HG02938 (cell line): ENCODE measurements around the gene FGD3.
"Not testable (repeated sequence)": the region's sequence is repeated elsewhere in the genome, so short reads cannot be mapped to it uniquely, and the experiment has no call there.

Experiments used
- ATAC-seq: cut with Tn5 transposase; IDR thresholded peaks from one replicate; pipeline ENCODE4 v1.9.1; 2021; ENCODE audit warnings: mild to moderate bottlenecking, moderate library complexity; ENCODE audit not compliant: unreplicated experiment

Gene FGD3

GRCh38 chr9:93008457-93008856 lies 61.1 kb downstream of the FGD3 start:
- ATAC-seq: no peak

DNA sequence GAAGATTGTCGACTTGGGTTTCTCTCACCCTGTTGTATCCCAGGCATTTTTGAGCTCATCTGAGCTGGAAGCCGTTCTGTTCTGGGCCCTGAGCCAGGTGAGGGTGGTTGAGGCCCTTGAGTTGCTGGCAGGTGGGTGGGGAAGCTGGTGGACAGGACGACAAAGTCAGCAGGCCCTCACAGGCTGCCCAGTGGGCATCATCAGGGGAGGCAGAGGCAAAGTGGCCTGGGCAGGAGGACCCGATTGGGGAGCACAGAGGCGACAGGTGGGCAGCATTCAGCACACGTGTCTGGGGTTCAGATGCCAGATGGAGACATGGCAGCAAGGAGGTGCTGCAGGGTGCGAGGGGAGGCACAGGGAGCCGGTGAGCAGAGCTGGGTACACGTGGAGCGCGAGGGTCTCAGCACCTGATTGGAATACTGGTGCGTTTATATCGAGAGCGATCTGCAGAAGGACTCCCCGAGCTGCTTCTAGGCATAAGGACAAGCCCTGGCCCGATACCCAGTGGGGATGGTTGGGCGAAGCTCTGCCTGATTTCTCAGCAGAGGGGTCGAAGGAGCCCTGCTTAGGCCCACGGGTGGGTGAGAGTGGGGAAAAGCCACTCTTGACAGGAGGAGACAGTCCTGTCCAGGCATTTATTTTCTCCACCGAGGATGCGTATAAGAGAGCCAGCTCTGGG lies 62.2 kb downstream of the FGD3 start:
- no peak for ATAC-seq

DNA sequence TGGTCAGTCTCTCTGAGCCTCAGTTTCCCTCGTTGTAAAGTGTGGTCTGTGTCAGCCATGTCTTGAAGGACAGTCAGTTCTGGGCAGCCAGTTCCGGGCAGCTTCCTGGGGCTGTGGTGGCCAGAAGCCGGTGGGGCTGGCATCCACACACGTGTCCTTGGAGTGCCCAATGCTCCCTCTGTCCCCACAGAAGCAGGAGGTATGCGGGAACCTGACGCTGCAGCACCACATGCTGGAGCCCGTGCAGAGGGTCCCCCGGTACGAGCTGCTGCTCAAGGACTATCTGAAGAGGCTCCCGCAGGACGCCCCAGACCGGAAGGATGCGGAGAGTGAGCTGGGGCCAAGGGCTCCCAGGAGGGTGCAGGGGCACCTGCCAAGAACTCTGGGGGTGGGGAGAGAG lies 62.7 kb downstream of the FGD3 start:
- ATAC-seq: no peak

GRCh38 chr9:93010704-93011103 lies 63.4 kb downstream of the FGD3 start:
- ATAC-seq: no peak

DNA sequence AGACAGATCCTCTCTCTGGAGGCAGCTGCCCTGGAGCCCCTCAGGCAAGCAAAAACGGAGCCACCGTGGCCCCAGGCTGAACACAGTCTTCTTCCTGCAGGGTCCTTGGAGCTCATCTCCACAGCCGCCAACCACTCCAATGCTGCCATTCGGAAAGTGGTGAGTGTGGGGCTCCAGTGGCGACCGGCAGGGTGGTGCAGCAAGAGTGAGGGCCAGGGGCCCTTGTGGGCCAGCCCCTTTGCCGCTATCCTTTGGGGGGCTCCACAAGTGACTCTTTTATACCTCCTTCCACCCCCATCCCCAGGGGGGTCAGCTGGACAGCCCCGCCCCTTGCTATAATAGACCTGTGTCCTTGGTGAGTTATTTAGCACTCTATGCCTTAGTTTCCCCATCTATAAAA lies 63.8 kb downstream of the FGD3 start:
- ATAC-seq: no peak

DNA sequence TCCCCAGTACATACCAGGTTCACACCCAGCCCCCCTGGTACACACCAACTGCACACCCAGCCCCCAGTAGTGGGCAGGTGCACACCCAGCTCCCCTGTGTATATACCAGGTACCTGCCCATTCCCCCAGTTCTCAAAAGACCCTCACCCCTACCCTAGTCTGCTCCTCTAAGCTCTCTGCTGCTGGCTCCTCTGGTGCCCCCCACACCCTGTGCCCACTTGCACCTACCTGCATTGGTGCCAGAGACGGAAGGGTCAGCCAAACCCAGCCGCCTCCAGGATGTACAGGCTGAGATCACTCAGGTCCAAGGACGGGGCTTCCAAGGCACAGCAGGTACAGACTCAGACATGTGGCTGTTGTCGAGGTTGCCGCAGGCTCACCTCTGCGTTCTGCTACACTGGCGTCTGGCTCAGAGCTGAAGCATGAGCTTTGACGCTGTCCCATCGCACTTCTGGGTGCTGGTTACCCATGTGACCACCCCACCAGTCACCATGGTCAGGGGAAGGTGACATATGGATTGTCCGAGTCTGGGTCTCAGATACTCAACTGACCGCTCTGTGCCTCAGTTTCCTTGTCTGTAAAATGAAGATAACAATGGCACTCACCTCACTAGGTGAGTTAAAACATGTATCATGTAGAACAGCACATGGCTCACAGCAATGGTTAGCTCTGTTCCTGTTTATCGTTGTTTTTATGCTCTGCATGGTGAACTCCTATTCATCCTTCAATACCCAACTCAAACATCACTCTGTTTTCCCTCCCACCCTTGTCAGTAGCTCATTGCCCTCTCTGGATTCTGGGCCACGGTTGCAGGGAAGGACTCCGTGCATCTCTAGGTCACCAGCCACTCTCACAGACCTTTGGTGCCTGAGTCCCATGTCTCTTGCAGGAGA lies 65.9 kb downstream of the FGD3 start:
- ATAC-seq: no peak

DNA sequence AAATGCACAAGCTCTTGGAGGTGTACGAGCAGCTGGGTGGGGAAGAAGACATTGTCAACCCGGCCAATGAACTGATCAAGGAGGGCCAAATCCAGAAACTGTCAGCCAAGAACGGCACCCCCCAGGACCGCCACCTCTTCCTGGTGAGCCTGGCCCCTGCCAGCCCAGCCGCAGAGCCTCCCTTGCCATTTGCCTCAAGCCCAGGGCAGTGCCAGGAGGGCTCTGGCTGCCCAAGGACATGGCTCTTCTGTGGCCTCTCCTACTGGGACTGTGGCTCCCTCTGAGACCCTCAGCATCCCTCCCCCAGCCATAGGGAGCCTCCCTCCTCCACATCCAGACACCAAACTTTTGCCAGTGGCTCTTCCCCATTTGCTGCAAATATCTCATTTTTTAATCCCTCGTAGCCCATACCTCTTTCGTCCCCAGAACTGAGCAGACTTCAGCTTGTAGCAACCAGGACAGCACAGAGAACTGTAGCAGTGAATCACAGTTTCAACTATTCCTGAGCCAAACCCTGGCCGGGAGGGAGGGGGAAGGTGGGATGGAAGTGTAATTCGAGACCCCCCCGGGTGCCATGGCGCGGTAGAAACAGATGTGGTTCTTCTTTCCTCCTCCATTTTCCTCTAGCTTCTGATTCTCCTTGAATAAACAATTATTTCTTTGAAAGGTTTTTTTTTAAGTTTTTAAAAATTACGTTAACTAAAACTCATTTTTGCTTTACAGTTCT lies 66.7 kb downstream of the FGD3 start:
- no peak for ATAC-seq

DNA sequence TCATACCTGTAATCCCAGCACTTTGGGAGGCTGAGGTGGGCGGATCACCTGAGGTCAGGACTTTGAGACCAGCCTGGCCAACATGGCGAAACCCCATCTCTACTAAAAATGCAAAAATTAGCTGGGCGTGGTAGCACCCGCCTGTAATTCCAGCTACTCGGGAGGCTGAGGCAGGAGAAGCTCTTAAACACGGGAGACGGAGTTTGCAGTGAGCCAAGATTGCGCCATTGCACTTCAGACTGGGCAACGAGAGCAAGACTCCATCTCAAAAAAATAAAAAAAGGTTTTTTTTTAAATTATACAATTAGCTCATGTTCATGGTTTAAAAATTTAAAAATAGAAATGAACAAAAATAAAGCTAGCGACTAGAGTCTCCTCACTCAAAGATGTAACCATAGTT lies 67.9 kb downstream of the FGD3 start:
- not testable (repeated sequence) for ATAC-seq

DNA sequence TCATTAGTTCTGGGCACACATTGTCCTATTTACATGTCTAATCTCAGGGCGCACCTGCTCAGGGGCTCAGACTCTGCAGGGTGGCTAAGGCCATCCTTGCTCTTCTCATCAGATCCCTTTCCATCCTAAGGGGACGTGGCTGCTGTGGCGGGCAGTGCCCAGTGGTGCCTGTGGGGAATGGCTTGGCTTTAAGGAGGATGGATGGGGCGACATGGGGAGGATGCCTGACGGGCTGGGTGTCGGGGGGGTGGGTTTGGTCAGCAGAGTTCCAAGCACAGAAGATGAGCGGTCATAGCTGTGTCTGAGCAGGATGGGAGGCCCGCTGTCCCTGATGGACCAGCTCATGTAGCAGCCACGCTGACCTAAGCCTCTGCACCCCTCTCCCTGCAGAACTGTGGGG lies 70.3 kb downstream of the FGD3 start:
- no peak for ATAC-seq

GRCh38 chr9:93020151-93020550 lies 72.8 kb downstream of the FGD3 start:
- no peak for ATAC-seq

DNA sequence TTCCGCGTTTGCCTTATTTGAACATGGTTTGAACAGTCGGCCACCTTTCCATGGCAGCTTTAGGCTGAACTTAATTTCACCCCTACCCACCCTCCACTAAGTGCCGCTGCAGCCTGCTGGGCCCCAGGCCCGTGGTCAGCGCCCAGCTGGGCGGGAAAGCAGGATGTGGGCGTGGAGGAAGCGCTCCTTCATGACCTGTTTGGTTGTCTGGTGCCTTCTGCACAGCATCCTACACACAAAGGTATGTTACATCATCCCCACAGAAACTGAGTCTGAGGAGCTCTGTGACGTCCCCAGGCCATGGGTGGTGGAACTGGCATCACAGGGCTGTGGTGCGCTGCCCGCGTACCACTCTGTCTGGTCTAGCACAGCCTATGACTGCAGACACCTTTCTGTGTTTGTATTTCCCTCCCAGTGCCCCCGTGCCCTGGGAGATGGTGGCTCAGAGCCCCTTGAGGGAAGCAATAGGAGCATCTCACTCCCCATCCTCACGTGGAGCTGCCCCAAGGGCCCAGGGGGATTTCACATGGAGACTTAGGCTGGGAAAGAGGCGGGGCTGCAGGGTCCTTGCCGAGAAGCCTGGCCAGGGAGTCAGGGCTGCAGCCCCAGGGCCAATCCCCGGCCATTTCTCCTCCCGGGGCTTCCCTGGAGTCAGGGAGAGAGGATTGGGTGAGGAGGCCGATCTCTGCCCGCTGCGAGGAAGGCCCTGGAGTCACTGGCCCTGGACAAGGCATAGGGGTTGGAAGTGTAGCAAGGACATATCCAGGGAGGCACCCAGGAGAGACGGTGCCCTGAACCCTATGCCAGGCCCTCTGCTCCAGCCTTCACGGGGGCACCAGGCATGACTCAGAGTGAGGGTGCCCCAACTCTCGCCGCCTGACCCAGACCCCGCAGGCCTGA lies 73.7 kb downstream of the FGD3 start:
- ATAC-seq: no peak

GRCh38 chr9:93022066-93022465 lies 74.7 kb downstream of the FGD3 start:
- no peak for ATAC-seq

DNA sequence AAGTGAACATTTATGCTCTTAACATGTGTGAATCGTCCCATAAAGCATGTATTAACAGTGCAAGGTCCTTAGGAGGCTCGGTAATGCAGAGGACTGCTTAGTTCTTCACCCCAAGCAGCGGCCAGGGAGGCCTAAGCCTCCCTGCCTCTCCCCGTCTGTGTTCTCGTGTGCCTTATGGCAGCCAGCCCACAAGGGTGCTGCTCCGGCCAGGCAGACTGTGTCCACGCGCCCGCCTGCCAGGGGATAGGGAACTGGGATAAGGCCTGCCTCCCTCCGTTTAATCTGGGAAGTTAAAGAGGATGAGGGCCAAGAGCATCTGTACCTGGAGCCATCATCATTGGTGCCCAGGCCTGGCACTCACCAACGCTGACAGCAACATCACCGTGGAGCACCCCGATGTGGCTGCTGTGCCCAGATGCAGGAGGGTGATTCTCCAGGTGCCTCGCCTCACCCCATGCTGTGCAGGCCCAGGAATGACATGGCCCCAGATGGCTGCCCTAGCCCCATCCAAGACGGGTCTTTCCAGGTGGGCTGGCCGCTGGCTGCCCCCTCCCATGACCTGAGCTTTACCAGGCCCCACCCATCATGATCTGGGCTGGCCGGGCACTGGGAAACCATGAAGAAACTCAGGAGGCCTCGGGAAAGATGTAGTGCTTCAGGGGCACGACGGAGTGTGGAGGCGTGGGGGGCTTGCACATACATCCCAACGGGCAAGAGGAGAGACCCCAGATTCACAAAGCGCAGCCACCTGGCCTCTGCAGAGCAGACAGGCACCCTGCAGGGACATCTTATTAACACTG lies 75.6 kb downstream of the FGD3 start:
- ATAC-seq: no peak

DNA sequence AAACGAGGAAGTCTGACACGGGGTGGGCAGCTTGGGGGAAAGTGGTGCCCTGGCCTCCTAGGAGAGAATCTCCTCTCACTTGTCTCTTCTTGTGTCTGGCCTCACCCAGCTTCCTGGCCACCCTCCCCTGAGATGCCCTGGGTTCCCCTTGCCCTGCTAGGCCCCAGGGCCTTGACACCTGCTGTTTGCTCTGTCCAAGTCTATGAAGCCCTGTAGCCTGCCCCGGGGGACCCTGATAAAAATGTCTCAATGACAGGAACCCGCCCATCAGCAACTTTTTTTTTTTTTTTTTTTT lies 76.1 kb downstream of the FGD3 start:
- ATAC-seq: no peak

DNA sequence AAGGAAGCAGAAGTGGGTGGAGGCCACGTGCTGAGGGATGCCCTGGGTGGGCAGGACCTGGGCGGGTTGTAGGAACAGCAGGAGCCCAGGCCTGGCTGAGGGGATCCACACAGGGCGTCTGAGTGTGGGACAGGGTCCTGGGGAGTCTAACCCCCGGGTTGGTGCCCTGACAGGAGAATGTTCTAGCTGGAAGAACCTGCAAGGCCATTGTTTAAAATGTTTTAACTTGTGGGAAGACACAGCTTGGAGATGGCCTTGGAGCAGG lies 77.3 kb downstream of the FGD3 start:
- ATAC-seq: no peak

DNA sequence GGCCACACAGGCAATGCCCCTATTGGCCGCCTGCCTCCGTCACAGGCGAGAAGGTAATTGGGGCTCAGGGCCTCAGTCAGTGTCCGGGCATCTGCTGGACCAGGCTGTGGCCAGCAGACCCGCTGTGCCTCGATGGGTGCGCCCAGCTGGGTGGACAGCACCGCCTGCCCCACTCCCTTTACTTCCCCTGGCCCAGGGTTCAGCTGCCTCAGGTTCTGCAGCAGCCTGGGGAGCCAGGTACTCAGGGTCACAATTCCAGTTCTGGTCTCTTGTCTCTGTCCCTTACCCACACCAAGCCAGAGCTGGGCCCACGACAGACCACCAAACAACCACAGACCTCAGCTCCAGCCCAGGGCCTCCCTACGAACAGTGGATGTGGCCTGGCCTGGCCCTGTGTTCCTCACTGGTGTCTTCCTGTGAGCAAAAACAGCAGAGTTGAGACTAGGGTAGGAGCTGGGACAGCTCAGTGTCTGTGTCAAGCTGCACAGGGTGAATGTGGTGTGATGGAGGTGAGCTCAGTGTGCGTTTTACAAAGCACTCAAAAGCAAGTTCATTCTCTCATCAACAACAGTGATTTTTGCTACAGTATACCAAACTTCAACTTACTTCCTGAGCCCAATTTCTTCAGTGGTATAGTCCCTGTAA lies 77.8 kb downstream of the FGD3 start:
- ATAC-seq: no peak

DNA sequence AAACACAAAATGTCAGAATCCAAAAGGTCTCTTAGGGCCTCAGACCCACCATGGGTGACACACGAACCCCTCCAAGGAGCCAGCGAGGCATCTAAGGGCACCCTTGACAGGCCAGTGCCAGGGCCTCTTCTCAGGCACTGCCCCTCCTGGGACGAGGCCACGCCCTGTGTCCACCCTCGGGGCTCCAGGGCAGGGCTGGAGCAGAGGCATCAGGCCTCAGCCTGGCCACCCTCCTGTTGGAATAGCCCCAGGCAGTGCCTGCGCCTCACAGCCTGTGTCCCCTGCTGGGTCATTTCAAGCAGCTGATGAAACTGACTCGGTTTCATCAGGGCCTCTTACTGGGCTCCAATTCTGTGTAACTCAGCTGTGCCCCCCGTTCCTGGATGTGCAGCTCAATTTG lies 78.4 kb downstream of the FGD3 start:
- no peak for ATAC-seq

DNA sequence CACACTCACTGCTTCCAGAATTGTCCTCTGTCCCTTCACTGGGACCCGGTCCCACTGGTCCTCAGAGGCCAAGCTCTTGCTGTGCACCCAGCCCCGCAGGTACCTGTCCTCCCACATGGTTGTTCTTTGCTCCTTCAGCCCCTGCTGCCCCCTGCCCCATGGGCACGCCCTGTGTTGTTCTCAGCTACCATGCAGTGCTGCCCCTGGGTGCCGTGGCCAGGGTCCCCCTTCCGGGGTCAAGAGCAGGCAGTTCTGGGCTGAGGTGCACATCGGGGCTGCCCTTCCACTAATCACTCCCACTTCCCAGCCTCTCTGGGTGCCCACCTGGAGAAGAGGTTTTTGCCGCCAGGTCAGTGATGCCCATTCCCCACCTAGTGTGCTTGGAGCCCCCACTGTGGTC lies 79.3 kb downstream of the FGD3 start:
- no peak for ATAC-seq

DNA sequence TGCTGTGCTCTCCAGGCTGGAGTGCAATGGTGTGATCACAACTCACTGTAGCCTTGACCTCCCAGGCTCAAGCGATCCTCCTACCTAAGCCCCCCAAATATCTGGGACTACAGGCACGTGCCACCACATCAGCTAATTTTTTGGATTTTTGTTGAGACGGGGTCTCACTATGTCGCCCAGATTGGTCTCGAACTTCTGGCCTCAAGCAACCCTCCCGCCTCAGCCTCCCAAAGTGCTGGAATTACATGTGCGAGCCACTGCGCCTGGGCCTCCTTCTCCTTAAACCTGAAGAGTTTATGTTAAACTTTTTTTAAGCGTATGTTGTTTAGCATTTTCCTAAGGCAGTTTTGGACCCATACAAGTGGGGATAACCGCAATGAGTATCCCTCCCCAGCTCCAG lies 80.4 kb downstream of the FGD3 start:
- ATAC-seq: no peak

DNA sequence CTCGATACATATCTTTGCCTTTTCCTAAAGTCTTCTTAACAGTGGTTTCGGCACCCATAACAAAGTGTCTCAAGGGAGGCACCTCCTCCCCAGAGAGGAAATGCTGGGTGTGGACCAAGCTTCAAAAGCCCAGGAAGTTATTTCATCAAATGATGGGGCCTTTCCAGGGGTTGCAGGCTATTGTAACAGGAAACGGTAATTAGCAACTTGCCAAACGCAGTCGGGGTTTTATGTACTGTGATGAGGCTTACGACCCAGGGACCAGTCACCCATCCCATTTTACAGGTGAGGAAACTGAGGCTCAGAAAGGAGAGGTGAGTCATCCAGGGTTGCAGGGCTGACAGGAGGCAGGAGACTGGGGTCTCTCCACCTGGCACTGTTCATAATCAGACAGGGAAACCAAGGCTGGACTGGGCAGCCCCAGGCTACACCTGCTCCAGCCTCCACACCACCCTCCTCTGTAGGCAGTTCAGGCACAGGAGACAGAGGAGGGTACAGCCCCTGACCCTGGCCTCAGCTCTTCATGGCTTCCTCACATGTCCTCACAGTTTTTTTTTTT lies 81.2 kb downstream of the FGD3 start:
- ATAC-seq: no peak
